LNCaP clone FGC (cell line): ENCODE measurements around the gene CHRNE.

ENCODE experiments used
- DNase-seq: peaks from one replicate; pipeline ENCODE4 v3.0.0-alpha.2; 2011; ENCODE audit warnings: low read depth
- H3K4me3 ChIP-seq: 2 replicates; pipeline ENCODE4 v1.5.1; 2011; ENCODE audit warnings: mild to moderate bottlenecking, low read depth, low read length, control low read depth
- CTCF ChIP-seq: IDR thresholded peaks from 2 replicates; pipeline ENCODE4 v1.5.1; 2012; ENCODE audit warnings: mild to moderate bottlenecking; ENCODE audit not compliant: control insufficient read depth, insufficient read depth; ENCODE audit errors: extremely low read depth

Gene CHRNE

GRCh38 chr17:4897785-4898184 is 5.1 kb downstream of the CHRNE start:
- no peak for TF ChIP-seq CTCF
- DNase-seq = no peak
- H3K4me3 ChIP-seq = no peak overlapping the region

- no peak for DNase-seq
- TF ChIP-seq CTCF = no peak
- H3K4me3 ChIP-seq = no peak overlapping the region
Observed at GRCh38 chr17:4897198-4897687, 5.7 kb downstream of the CHRNE start.

GRCh38 chr17:4896332-4897197 is 6.3 kb downstream of the CHRNE start:
- DNase-seq = no peak
- no peak for TF ChIP-seq CTCF
- no peak overlapping the region for H3K4me3 ChIP-seq

- no peak for TF ChIP-seq CTCF
- H3K4me3 ChIP-seq = no peak overlapping the region
- DNase-seq = no peak
Observed at GRCh38 chr17:4895657-4896331, 7.1 kb downstream of the CHRNE start.

GRCh38 chr17:4895121-4895520 is 7.8 kb downstream of the CHRNE start:
- TF ChIP-seq CTCF = no peak
- no peak for DNase-seq
- no peak overlapping the region for H3K4me3 ChIP-seq

GRCh38 chr17:4893721-4894560 is 9.0 kb downstream of the CHRNE start:
- no peak for DNase-seq
- no peak for TF ChIP-seq CTCF
- no peak overlapping the region for H3K4me3 ChIP-seq
